ENCODE measurements around the gene LRCH2.

- no peak for TF ChIP-seq CTCF (conservative IDR thresholded peaks at IDR 0.05; ENCODE audit: low read depth, low read length)
- no peak for TF ChIP-seq SMC3 (IDR thresholded peaks at IDR 0.05; ENCODE audit: low read depth, low read length)
- TF ChIP-seq POLR2A (IDR thresholded peaks at IDR 0.05; ENCODE audit: low read depth, low read length) = no peak
- no peak for TF ChIP-seq RFX5 (IDR thresholded peaks at IDR 0.05; ENCODE audit: low read depth, low read length)
- TF ChIP-seq ELK1 (IDR thresholded peaks at IDR 0.05; ENCODE audit: borderline replicate concordance, low read depth, low read length) = no peak
- no peak for TF ChIP-seq FOS (IDR thresholded peaks at IDR 0.05; ENCODE audit: low read depth, low read length)
- TF ChIP-seq RCOR1 (IDR thresholded peaks at IDR 0.05; ENCODE audit: insufficient replicate concordance, low read length) = no peak
- TF ChIP-seq CHD1 (IDR thresholded peaks at IDR 0.05; ENCODE audit: low read depth, low read length) = no peak
- no peak for TF ChIP-seq CEBPB (IDR thresholded peaks at IDR 0.05; ENCODE audit: low read depth, low read length)
- TF ChIP-seq MXI1 (IDR thresholded peaks at IDR 0.05; ENCODE audit: borderline replicate concordance, low read depth, low read length) = no peak
- no peak for TF ChIP-seq MAZ (IDR thresholded peaks at IDR 0.05; ENCODE audit: borderline replicate concordance, low read depth, low read length)
- no peak for TF ChIP-seq NFE2L2 (IDR thresholded peaks at IDR 0.05; ENCODE audit: low read depth, low read length)
- no peak for TF ChIP-seq USF2 (IDR thresholded peaks at IDR 0.05; ENCODE audit: low read depth, low read length)
Measured at GRCh38 chrX:115234461-115234860, 565 bp upstream of the LRCH2 start.
